ENCODE data around the gene TMEM187.

TMEM187 gene

DNA sequence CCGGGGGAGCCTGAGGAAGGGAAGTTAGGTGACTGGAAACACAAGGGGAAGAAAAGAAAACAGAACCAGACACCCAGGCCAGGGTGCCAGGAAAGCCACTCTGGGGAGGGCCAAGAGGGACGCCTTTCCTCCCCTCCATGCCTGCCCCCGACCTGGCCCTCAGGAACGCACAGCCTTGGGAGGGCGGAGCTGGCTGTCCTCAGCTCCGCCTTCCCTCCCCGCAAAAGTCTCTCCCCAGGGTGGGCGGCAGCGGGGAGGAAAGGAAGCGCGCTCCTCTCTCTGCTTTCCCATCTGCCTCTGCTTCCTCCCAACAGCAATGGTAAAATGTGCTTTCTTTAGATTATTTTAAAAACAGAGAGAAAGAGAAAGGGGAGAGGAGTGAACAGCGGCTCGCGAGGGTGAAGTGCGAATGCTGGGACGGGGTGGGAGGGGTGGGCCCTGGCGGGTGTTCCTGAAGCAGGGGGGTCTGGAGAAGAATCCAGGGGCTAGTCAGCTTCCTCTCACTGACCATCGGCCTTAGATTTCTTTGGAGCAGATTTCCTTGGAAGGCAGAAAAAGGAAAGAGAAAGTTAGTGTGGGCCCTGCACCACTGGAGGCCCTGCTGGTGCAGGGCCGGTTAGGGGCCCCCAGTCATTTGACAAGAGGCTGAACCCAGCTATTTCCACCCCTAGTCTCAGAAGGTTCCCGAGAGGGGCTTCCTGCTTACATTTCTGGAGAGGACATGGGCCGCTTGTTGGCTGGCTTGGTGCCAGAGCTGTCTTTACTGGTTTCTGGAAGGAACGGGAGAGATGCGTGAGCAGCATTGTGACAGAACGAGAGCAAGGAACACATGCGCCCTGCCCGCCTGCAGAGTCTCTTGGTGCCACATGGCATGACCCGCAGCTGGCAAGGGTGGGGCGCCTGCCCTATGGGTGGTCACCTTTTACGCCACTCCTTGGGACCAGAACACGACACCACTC, 23.4 kb upstream of the TMEM187 start:
- TF ChIP-seq, protein P1, sequence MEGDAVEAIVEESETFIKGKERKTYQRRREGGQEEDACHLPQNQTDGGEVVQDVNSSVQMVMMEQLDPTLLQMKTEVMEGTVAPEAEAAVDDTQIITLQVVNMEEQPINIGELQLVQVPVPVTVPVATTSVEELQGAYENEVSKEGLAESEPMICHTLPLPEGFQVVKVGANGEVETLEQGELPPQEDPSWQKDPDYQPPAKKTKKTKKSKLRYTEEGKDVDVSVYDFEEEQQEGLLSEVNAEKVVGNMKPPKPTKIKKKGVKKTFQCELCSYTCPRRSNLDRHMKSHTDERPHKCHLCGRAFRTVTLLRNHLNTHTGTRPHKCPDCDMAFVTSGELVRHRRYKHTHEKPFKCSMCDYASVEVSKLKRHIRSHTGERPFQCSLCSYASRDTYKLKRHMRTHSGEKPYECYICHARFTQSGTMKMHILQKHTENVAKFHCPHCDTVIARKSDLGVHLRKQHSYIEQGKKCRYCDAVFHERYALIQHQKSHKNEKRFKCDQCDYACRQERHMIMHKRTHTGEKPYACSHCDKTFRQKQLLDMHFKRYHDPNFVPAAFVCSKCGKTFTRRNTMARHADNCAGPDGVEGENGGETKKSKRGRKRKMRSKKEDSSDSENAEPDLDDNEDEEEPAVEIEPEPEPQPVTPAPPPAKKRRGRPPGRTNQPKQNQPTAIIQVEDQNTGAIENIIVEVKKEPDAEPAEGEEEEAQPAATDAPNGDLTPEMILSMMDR (IDR thresholded peaks at IDR 0.05; ENCODE audit: control extremely low read depth, extremely low read depth, low read depth, missing control alignments): no peak
- POLR2A ChIA-PET: no interaction called here
- CTCF ChIA-PET: interaction anchor here (1.1 to 10.9 kb wide), 4 partner anchors 16 to 186 kb away, joined by 3 to 187 read pairs (median 72); partner anchors contain the start of genes ARHGAP4, HCFC1 and PLXNB3
- DNase-seq (ENCODE audit: extremely low spot score): no peak

DNA sequence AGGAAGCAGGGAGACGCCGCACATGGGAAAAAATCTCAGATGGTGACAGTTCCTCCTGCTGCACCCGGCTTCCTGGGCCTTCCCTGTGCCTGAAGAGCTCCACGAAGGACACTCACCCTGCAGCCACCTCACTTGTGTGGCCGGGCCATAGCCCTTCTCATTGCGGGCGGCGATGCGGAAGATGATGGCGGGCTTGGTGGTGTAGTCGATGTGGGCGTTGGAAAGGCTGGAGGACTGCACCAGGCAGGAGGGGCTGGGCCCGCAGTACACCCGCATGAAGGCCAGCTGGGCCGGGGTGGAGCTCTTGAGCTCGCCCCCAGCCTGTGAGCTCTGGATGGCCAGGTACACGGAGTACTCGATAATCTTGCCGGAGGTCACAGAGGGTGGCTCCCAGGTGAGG, 22.4 kb upstream of the TMEM187 start:
- CTCF ChIA-PET: interaction anchor here (1.7 to 10.9 kb wide), 3 partner anchors 15 to 187 kb away, joined by 7 to 187 read pairs (median 137); partner anchors contain the start of genes ARHGAP4, HCFC1 and PLXNB3

DNA sequence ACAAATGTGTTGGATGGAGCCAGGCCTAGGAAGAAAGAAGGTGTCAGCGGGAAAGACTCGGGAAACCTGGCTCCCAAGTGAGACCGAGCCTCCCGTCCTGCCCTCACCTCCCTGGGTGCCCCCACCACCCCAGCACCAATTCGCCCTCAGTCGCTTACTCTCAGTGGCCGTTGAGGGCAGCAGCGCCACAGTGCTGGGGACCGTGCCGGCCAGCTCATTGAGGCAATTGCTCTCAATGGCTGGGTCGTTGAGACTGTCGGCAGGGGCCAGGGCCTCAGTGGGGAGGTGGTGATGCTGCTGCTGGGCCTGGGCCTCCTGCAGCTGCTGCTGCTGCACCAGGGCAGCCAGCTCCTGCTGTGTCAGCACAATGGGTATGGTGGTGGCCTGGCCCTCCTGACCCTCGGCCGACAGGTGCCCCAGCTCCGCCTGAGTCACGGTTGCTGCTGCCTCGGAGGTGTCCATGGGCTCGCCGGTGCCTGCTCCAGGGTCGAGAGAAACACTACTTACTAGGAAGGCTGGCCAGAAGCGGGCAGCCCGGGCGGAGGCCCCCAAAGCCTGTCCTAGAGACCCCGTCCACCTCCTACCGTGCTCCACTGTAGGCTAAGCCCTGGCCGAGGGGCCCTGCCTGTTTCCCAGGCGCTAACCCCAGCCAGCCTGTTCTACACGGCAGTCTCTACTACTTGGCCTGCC, 20.7 kb upstream of the TMEM187 start:
- POLR2A ChIA-PET: no interaction called here
- no peak for DNase-seq (ENCODE audit: extremely low spot score)
- CTCF ChIA-PET: interaction anchor here (1.0 to 10.9 kb wide), 7 partner anchors 12 to 267 kb away, joined by 3 to 187 read pairs (median 3); partner anchors contain the start of genes ARHGAP4, HCFC1, PLXNB3 and SLC6A8
- TF ChIP-seq, protein P1 (IDR thresholded peaks at IDR 0.05; ENCODE audit: control extremely low read depth, extremely low read depth, low read depth, missing control alignments): no peak

More for the DNA sequence above, 22.4 kb upstream of the TMEM187 start:
- POLR2A ChIA-PET: no interaction called here
- DNase-seq (ENCODE audit: extremely low spot score): no peak
- TF ChIP-seq, protein P1 (IDR thresholded peaks at IDR 0.05; ENCODE audit: control extremely low read depth, extremely low read depth, low read depth, missing control alignments): no peak

- TF ChIP-seq, protein P1 (IDR thresholded peaks at IDR 0.05; ENCODE audit: control extremely low read depth, extremely low read depth, low read depth, missing control alignments): no peak
- DNase-seq (ENCODE audit: extremely low spot score): no peak
- CTCF ChIA-PET: interaction anchor here (1.0 to 10.9 kb wide), 5 partner anchors 12 to 268 kb away, joined by 3 to 187 read pairs (median 6); partner anchors contain the start of genes ARHGAP4 and HCFC1
- POLR2A ChIA-PET: no interaction called here
Observed at GRCh38 chrX:153952373-153953026, 20.1 kb upstream of the TMEM187 start.

- CTCF ChIA-PET: interaction anchor here (0.6 to 10.9 kb wide), 5 partner anchors 11 to 269 kb away, joined by 3 to 187 read pairs (median 4); partner anchors contain the start of genes ARHGAP4 and HCFC1
- TF ChIP-seq, protein P1 (IDR thresholded peaks at IDR 0.05; ENCODE audit: control extremely low read depth, extremely low read depth, low read depth, missing control alignments): peak; percentile 72
- POLR2A ChIA-PET: no interaction called here
- DNase-seq (ENCODE audit: extremely low spot score): peak; percentile 86
Observed at GRCh38 chrX:153953342-153953830, 19.2 kb upstream of the TMEM187 start.
